Omental fat pad (tissue), 4 donors: ENCODE results near the gene HIPK4. TPM values are rescaled to one million over a fixed set of nuclear protein-coding genes. Genes with fewer than 3 reads are reported as not detected.

Experiments used
- ATAC-seq: fragments of 150-250 bp; one replicate; pipeline ENCODE4 v1.9.1; 2016; ENCODE audit warnings: mild to moderate bottlenecking, moderate library complexity; ENCODE audit not compliant: low FRiP score
- DNase-seq: peaks from one replicate; pipeline ENCODE4 v3.0.0-alpha.2; 2019; ENCODE audit warnings: low spot score
- CTCF ChIP-seq, 3 donors: fragments of 450-650 bp; IDR thresholded peaks; one replicate each; pipeline ENCODE4 v1.5.1; 2016 to 2017; ENCODE audit warnings: antibody characterized with exemption in 3 of 3, mild to moderate bottlenecking in 3 of 3, moderate library complexity in 2 of 3
- total RNA-seq, 4 donors: library from RNA; depleted of rRNA; stranded (reverse); fragments of >200 nt; gene quantifications; one replicate each; pipeline ENCODE4 v1.1.0, GENCODE V29; 2016

HIPK4 gene
- total RNA-seq, 4 donors from 2014 or later: 0.24 to 2.2 TPM; not detected in 2

- no peak for TF ChIP-seq CTCF (IDR thresholded peaks at IDR 0.05)
- ATAC-seq (no peak), DNase-seq (no peak)
These were observed 45.6 kb downstream of the HIPK4 start for GRCh38 chr19:40344422-40344821.

DNA sequence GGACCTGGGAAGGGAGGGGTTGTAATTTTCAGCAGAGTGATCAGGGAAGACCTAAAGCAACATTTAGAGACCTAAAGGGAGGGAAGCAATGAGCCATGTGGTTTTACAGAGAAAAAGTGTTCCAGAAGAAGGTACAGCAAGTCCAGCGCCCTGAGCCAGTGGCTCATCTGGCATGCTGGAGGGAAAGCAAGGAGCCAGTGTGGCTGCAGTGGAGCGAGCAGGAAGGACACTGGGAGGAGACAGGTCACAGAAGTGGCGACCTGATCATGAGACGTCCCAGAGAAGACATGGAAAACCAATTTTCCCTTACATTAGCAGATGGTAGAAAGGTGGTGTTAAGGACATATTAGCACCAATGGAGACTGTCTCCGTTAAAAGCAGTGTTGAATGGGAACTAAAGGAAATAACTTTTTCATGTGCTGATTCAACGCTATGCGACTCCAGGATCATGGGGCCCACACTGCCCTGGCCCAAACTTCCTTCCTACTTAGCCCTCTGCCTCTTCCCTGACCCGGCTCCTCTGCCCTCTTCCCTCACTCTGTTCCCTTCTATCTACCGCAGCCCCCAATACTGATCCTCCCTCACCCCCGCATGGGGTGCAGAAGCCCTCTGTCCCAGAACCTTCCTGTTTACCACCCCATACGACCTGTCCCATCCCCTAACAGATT lies 47.2 kb downstream of the HIPK4 start:
- ATAC-seq: no peak
- no peak for DNase-seq
- TF ChIP-seq CTCF (IDR thresholded peaks at IDR 0.05): no peak

DNA sequence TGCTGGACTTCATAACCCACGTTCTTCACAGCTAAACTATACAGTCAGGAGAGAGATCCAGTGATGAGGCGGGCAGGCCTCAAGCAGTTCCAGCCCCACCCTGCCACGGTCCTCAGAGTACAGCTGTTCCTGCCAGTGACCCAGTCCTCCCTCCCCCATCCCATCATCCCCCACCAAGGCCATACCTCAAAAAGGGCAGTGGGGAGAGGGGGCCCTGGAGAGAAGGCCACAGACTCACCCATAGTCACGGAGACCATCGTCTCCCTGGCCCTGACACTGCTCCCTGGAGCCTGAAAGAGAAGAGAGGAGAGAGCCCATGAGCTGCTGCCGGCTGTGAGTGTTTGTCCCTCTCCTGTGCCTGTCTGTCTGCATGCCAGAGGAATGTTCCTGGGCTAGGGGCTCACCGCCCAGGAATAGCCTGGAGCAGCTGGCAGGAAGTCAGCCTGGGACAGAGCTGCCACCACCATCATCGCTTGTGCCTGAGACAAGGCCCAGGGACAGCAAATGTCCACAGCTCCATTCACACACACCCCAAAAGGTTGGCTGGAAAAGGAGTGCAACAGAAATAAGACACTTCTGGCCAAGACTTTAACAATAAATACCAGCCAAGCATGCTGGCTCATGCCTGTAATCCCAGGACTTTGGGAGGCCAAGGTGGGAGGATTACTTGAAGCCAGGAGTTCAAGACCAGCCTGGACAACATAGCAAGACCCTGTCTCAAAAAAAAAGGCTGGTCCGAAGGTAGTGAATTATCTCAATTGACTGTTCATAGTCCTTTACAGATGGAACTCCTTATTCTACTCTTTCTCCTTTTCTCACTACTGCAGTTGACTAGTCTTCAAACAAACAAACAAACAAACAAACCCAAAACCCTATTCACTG lies 48.1 kb downstream of the HIPK4 start:
- DNase-seq: no peak

GRCh38 chr19:40339018-40339728 lies 50.8 kb downstream of the HIPK4 start:
- no peak for ATAC-seq
- DNase-seq: no peak
- TF ChIP-seq CTCF (IDR thresholded peaks at IDR 0.05): no peak

More for the DNA sequence above, 48.1 kb downstream of the HIPK4 start:
- no peak for ATAC-seq
- TF ChIP-seq CTCF (IDR thresholded peaks at IDR 0.05): no peak

- ATAC-seq (no peak), DNase-seq (no peak)
- TF ChIP-seq CTCF (IDR thresholded peaks at IDR 0.05): no peak
These were observed 52.4 kb downstream of the HIPK4 start for GRCh38 chr19:40337594-40337993.

- TF ChIP-seq CTCF (IDR thresholded peaks at IDR 0.05): no peak
- ATAC-seq: no peak
These were observed 52.9 kb downstream of the HIPK4 start for GRCh38 chr19:40337107-40337506.

More at GRCh38 chr19:40337107-40337506, 52.9 kb downstream of the HIPK4 start:
- no peak for DNase-seq
